HepG2 (cell line): ENCODE data around the gene SIRT7. TPM values are rescaled to one million over a fixed set of nuclear protein-coding genes. Genes with fewer than 3 reads are reported as not detected.

Experiments used
- ATF7 ChIP-seq, 2 experiments: fragments of 450-650 bp in 1 of 2; sonication (generic) in 1 of 2; formaldehyde crosslinking in 1 of 2; IDR thresholded peaks; 2 replicates each; pipeline versions ENCODE4 v1.4.0 to v1.6.1; 2016 to 2020; ENCODE audit warnings: antibody characterized with exemption in 1 of 2, mild to moderate bottlenecking in 1 of 2, missing genetic modification reagents in 1 of 2
- CREM ChIP-seq, 2 experiments: sonication (generic) in 1 of 2; formaldehyde crosslinking in 1 of 2; IDR thresholded peaks; 2 replicates each; pipeline versions ENCODE4 v1.4.0 to v1.6.1; 2016 to 2020; ENCODE audit warnings: antibody characterized with exemption in 1 of 2, mild to moderate bottlenecking in 1 of 2, missing genetic modification reagents in 1 of 2
- ETV6 ChIP-seq: sonication (generic); formaldehyde crosslinking; conservative IDR thresholded peaks from 2 replicates; pipeline ENCODE4 v1.4.0; 2020; ENCODE audit warnings: missing genetic modification reagents
- FOXO4 ChIP-seq: sonication (generic); formaldehyde crosslinking; conservative IDR thresholded peaks from 2 replicates; pipeline ENCODE4 v1.8.1; 2023; ENCODE audit warnings: missing genetic modification reagents
- IRF9 ChIP-seq: sonication (generic); formaldehyde crosslinking; IDR thresholded peaks from 2 replicates; pipeline ENCODE4 v1.8.0; 2022; ENCODE audit warnings: missing genetic modification reagents, mild to moderate bottlenecking, borderline replicate concordance
- KLF15 ChIP-seq: sonication (generic); formaldehyde crosslinking; IDR thresholded peaks from 2 replicates; pipeline ENCODE4 v1.8.1; 2023; ENCODE audit warnings: borderline replicate concordance, mild to moderate bottlenecking, inconsistent platforms, missing genetic modification reagents, mixed read lengths
- MAF1 ChIP-seq: sonication (generic); formaldehyde crosslinking; IDR thresholded peaks from 2 replicates; pipeline ENCODE4 v1.5.0; 2020; ENCODE audit warnings: missing genetic modification reagents, borderline replicate concordance
- REXO4 ChIP-seq: sonication (generic); formaldehyde crosslinking; IDR thresholded peaks from 2 replicates; pipeline ENCODE4 v1.8.0; 2022; ENCODE audit warnings: missing genetic modification reagents, mild to moderate bottlenecking, borderline replicate concordance
- SRSF4 ChIP-seq: fragments of 200-400 bp; formaldehyde crosslinking; IDR thresholded peaks from one replicate; pipeline ENCODE4 v1.6.1; 2018; ENCODE audit warnings: mild to moderate bottlenecking, low read depth, low read length, moderate library complexity; ENCODE audit not compliant: poor library complexity, severe bottlenecking
- TBP ChIP-seq: sonication (generic); formaldehyde crosslinking; IDR thresholded peaks from 2 replicates; pipeline ENCODE4 v1.5.0; 2020; ENCODE audit warnings: missing genetic modification reagents
- THAP11 ChIP-seq: IDR thresholded peaks from 2 replicates; pipeline ENCODE4 v1.6.1; 2016; ENCODE audit warnings: missing biosample characterization, missing genetic modification reagents
- ZBED4 ChIP-seq: sonication (generic); formaldehyde crosslinking; IDR thresholded peaks from 2 replicates; pipeline ENCODE4 v1.4.0; 2020; ENCODE audit warnings: missing genetic modification reagents, borderline replicate concordance
- ZBTB39 ChIP-seq: sonication (generic); formaldehyde crosslinking; IDR thresholded peaks from 2 replicates; pipeline ENCODE4 v1.5.0; 2020; ENCODE audit warnings: missing genetic modification reagents
- ZBTB42 ChIP-seq: sonication (generic); formaldehyde crosslinking; IDR thresholded peaks from 2 replicates; pipeline ENCODE4 v1.5.0; 2020; ENCODE audit warnings: mild to moderate bottlenecking, missing genetic modification reagents
- ZNF160 ChIP-seq: sonication (generic); formaldehyde crosslinking; IDR thresholded peaks from 2 replicates; pipeline ENCODE4 v1.8.0; 2022; ENCODE audit warnings: mild to moderate bottlenecking, inconsistent platforms, missing genetic modification reagents
- ZNF264 ChIP-seq: sonication (generic); formaldehyde crosslinking; IDR thresholded peaks from 2 replicates; pipeline ENCODE4 v1.4.0; 2020; ENCODE audit warnings: missing genetic modification reagents
- polyA plus RNA-seq, 8 experiments: library from polyadenylated mRNA; depleted of rRNA in 3 of 8; stranded (reverse) in 7 of 8; unstranded in 1 of 8; fragments of >200 nt; fragmentation: Illumina TruSeq in 4 of 8; extraction: Trizol in 4 of 8; gene quantifications; 2 replicates each; pipeline versions ENCODE4 v1.2.1 to v1.2.3, GENCODE V29; 2011 to 2016; ENCODE audit warnings: low read depth in 4 of 8, missing spikeins in 1 of 8, mixed read lengths in 1 of 8; ENCODE audit not compliant: insufficient read depth in 1 of 8
- total RNA-seq, 5 experiments: library from RNA; depleted of rRNA; stranded (reverse); fragments of >200 nt; fragmentation: Illumina TruSeq; extraction: Trizol; gene quantifications; 2 replicates each; pipeline ENCODE4 v1.2.3, GENCODE V29; 2016; ENCODE audit warnings: low read depth in 1 of 5
- TF ChIP-seq, protein P1 (sequence below): conservative IDR thresholded peaks from 2 replicates; pipeline ENCODE4 v1.6.1; 2018; ENCODE audit warnings: missing genetic modification reagents

Gene SIRT7
- total and polyA plus RNA-seq, 2 of the 13 experiments (the other 11 are each of a cell fraction or from before 2014, with no cell fraction given): 8.3 to 24.8 TPM

GRCh38 chr17:81924557-81925532 is 6.9 kb upstream of the SIRT7 start (continued):
- no peak for TF ChIP-seq ZBTB42 (CRISPR knock-in tag)
- no peak for TF ChIP-seq KLF15
- 0 out of 2 replicates have a peak, but pooled peaks have one; percentile 2 for TF ChIP-seq ZBED4 (CRISPR knock-in tag)
- no peak for TF ChIP-seq MAF1
- no peak for TF ChIP-seq ZBTB39
- no peak for TF ChIP-seq THAP11 (CRISPR knock-in tag)
- TF ChIP-seq SRSF4: no peak
- TF ChIP-seq ATF7 (IDR thresholded peaks at IDR 0.05): no peak
- peak; percentile 35; the same call in 1 of the 2 replicates for TF ChIP-seq ATF7 (CRISPR knock-in tag; IDR thresholded peaks at IDR 0.05)
- TF ChIP-seq ETV6 (CRISPR knock-in tag): no peak
- no peak for TF ChIP-seq ZNF264 (CRISPR knock-in tag)
- TF ChIP-seq CREM (IDR thresholded peaks at IDR 0.05): no peak
- no peak for TF ChIP-seq CREM (CRISPR knock-in tag; IDR thresholded peaks at IDR 0.05)
- no peak for TF ChIP-seq ZNF160
- TF ChIP-seq, protein P1, sequence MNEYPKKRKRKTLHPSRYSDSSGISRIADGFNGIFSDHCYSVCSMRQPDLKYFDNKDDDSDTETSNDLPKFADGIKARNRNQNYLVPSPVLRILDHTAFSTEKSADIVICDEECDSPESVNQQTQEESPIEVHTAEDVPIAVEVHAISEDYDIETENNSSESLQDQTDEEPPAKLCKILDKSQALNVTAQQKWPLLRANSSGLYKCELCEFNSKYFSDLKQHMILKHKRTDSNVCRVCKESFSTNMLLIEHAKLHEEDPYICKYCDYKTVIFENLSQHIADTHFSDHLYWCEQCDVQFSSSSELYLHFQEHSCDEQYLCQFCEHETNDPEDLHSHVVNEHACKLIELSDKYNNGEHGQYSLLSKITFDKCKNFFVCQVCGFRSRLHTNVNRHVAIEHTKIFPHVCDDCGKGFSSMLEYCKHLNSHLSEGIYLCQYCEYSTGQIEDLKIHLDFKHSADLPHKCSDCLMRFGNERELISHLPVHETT (CRISPR knock-in tag): no peak
- no peak for TF ChIP-seq TBP (CRISPR knock-in tag)
- no peak for TF ChIP-seq FOXO4 (CRISPR knock-in tag)
- TF ChIP-seq REXO4 (CRISPR knock-in tag): no peak
- TF ChIP-seq IRF9 (CRISPR knock-in tag): no peak
